Suprapubic skin (tissue), 2 donors: Measurements from ENCODE around the gene FRG2B.

ENCODE experiments used
- EP300 ChIP-seq: sonication (generic); formaldehyde crosslinking; IDR thresholded peaks from one replicate; pipeline ENCODE4 v1.6.1; 2017; ENCODE audit warnings: antibody characterized with exemption
- POLR2A ChIP-seq, 2 donors: fragments of 450-650 bp; IDR thresholded peaks; one replicate each; pipeline ENCODE4 v1.6.1; 2017; ENCODE audit warnings: antibody characterized with exemption in 2 of 2, mild to moderate bottlenecking in 2 of 2, moderate library complexity in 2 of 2

- TF ChIP-seq POLR2A (IDR thresholded peaks at IDR 0.05) (no peak), EP300 (no peak)
Observed at GRCh38 chr10:133617196-133617595, 9.4 kb downstream of the FRG2B start.
